HG02943 (cell line): ENCODE data around the gene EPSTI1.
"Not testable (repeated sequence)": the region's sequence is repeated elsewhere in the genome, so short reads cannot be mapped to it uniquely, and the experiment has no call there.

Experiments used
- ATAC-seq: cut with Tn5 transposase; IDR thresholded peaks from one replicate; pipeline ENCODE4 v1.9.1; 2021; ENCODE audit warnings: mild to moderate bottlenecking, low read depth, moderate library complexity; ENCODE audit not compliant: unreplicated experiment

EPSTI1 gene

DNA sequence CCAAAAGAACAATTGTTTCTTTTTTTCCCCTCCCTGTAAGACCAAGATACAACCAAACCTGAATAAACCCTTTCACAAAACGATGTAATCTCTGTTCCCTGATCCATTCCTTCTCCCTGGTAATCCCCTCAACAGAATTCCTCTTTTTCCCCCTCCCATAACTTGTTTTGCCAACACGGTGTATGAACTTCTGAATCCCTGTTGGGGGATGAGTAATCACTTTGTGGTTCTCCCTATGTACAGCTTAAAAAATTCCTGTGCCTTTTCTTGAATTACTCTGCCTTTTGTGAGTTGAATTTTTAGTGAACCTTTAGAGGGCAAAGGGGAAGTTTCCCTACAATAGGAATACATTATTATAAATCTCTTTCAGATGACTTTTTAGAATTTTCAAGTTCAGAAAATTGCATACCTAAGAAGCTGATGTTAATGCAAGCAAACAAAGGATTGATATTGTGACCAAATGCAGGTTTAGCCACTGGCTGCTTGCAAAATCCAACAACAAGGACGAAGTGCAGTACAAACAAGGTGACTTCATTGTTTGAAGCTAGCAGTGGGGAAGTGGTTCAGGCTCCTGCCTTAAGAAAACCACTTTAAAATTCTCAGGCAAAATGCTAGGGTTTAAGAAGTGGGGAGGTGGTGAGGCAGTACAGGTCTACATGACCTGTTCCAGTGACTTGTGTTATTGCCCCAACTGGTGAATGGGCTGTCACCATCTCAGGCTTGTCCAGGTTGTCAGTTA is 15.0 kb upstream of the EPSTI1 start:
- ATAC-seq: no peak

DNA sequence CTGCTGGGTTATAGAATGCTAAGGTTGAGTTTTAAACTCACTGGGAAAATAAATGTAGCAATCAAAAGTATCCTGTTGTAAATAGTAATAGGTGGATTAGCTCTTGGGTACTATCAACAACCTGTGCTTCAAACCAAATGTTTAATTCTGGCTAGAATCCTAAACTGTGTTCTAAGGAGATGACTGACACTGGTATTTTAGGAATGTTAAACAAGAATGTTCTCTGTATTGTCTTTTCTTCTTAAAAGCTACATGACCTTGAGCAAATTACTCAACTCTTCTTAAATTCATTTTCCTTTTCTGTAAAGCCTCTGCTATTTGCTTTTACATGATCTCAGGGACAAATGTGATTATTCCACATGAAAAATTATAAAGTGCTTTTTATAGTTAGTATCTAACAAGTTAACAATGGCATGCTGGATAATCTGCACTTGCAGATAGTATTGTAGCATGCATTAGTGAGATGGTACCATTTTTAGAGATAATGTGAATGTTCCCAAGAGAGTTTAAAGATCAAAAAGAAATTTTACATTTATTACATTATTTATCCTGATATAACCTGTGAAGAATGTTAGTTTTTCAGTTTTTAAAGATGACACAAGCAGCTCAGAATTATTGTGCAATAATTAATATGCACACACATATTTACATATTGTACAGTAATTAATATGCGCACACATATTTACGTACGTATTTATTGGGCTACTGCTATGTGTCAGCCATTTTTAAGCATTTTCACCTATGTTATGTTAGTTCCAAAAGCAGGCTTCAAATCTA is 13.6 kb upstream of the EPSTI1 start:
- ATAC-seq: no peak

DNA sequence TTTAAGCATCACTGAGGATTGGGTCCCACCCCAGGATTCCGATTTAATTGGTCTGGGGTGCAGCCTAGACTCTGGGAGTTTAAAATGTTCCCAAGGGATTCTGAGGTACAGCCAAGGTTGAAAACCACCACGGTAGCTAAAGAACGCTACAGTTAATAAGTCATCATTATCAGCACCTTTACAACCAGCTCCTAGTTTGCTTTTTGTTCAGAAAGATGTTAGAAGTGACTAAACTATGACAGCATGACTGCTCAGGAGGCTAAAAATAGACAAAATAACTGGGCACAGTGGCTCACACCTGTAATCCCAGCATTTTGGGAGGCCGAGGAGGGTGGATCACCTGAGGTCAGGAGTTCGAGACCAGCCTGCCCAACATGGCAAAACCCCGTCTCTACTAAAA is 11.7 kb upstream of the EPSTI1 start:
- ATAC-seq: no peak

DNA sequence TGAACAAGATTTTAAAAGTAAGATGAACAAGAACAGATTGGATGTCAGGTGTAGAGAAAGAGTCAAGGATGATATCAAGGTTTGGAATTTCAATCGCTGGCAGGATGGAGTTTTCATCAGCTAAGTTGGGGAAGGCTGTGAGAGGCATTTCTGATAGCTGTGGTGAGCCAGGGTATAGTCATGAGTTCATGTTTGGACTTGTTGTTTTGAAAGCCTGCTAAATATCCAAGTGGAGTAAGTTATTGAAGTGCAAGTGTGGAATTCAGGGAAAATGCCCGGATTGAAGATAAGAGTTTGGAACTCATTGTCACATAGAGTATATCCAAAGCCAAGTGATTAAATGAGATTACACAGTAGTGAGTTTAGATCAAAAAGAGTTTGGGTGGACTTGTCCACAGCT is 11.0 kb upstream of the EPSTI1 start:
- no peak for ATAC-seq

DNA sequence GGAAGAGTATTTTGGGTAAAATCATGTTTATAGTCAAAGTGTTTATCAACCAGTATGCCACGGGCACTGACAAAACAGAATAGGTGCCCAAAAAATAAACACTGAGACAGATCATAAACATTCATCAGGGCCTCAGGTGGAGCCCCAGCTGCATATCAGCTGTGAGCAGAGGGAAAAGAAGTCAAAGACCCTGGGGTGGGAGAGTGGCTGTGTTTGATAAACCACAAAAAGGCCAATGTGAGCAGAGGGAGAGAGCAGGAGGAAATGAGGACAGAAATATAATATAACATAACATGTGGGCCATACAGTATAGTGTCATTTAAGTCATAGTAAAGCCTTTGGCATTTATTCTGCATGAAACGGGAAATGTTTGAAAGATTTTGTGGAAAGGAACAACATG is 10.0 kb upstream of the EPSTI1 start:
- no peak for ATAC-seq

DNA sequence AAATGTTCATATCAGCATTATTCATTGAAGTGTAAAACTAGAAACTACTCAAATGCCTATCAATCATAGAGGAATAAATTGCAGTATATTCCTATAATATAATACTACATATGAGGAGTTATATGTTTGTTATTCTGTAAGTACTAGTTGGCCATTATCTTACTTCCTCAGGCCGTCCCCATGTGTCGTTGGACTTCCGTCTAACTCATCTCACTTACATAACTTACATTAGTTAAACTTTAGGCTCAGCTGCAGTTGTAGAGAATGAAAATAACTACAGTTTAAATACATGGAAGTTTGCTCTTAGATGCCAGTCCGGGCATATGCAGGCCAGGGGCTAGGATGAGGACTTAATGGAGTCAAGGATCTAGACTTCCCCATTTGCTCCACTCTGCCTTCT is 8.6 kb upstream of the EPSTI1 start:
- ATAC-seq: no peak

DNA sequence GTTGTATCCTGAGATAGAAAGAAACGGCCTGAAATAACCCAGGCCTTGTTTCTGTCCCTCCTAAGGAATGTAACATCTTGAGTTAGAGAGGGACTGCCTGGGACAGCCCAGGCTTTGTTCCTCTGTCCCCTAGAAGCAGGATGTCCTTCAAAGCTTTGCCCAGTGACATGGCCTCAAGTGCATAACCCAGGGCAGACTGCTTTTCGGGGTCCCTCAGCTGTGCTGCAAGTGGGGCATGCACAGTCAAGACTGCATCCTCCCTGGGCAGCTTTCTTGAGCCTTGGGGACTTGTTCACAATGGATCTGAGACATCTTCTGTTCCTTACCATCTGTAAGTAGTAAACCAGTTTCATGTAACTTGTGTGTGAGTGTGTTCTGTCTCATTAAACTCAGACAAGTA is 7.5 kb upstream of the EPSTI1 start:
- no peak for ATAC-seq

DNA sequence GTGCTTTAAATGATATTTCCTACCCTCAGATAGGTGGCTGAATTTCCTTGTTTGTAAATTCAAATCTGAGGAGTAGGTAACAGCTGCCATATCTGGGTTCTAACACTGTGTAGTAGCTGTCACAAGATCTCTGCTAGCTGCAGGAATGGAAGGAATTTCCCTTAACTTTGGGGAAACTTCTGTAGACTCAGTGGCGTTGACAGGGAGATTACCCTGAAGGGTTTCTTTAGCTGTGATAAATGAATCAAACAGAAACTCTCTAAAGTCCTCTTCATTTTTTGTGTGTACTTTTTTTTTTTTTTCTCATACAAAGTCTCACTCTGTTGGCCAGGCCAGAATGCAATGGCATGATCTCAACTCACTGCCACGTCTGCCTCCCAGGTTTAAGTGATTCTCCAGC is 5.3 kb upstream of the EPSTI1 start:
- ATAC-seq: no peak

DNA sequence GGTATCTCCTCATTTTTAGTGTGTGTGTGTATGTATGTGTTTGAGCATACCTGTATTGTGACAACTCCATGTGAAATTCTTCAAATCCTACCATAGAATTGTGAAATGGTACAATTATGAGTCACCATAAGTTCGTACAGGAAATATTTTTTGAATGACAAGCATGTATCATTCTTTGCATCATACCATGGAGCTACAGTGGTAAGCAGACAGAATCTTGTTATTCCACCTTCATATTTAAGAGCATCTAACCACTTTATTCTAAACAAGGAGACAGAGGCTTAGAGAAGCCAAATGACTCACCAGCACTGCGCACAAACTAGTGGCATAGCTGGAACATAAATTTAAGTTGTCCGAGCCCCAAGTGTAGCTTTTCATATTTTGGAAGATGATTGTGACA is 4.5 kb upstream of the EPSTI1 start:
- no peak for ATAC-seq

DNA sequence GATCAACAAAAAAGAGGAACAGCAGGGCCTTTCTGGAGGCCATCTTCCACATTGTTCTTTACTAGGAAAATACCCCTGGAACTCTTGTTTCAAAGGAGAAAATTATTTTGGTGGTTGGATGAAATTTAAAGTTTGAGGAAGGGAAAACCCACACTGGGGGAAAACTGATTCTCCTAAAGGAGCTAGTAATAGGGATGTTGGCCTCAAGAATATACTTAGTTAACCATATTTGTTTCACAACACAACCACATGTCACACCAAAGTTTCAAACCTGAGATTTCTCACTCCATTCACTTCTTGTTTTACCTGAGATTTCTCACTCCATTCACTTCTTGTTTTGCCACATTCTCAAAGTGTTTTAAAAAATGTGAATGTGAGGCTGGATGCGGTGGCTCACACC is 2.8 kb upstream of the EPSTI1 start:
- no peak for ATAC-seq

DNA sequence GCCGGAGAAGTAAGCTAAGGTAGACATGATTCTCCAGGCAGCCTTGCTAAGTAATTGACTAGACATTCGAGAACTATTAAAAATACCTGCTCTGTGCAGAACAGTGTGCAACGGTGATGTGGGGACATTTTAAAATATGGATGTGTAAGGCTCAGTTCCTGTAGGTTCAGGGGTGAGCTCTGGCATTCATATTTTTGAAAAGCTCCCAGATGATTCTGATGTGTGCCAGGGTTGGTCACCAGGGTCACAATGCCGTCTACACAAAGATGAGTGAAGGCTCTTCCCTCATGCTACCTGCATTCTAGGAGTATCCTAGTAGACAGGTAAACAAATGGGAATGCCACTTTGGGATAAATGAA is 702 bp upstream of the EPSTI1 start:
- ATAC-seq: no peak

DNA sequence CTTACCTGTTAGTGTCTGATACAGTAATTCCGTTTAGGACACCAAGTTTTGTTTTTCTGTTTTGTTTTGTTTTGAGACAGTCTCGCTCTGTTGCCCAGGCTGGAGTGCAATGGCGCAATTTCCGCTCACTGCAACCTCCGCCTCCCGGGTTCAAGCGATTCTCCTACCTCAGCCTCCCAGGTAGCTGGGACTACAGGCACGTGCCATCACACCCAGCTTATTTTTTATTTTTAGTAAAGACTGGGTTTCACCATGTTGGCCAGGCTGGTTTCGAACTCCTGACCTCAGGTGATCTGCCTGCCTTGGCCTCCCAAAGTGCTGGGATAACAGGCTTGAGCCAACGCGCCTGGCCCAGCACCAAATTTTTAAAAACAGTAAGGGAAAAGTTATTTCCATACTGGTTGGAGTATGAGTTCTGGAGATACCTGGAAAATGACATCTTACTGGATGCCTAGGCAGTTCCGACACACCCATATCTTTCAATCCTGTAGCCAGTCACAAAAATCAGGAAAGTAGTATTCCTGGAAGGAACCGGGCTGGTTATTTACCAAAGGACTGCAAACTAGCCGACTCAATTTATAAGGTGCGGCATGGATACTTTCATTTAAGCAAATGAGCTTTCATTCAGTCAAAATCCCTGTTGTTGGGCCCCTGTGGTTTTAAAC is 676 bp downstream of the EPSTI1 start:
- not testable (repeated sequence) for ATAC-seq

DNA sequence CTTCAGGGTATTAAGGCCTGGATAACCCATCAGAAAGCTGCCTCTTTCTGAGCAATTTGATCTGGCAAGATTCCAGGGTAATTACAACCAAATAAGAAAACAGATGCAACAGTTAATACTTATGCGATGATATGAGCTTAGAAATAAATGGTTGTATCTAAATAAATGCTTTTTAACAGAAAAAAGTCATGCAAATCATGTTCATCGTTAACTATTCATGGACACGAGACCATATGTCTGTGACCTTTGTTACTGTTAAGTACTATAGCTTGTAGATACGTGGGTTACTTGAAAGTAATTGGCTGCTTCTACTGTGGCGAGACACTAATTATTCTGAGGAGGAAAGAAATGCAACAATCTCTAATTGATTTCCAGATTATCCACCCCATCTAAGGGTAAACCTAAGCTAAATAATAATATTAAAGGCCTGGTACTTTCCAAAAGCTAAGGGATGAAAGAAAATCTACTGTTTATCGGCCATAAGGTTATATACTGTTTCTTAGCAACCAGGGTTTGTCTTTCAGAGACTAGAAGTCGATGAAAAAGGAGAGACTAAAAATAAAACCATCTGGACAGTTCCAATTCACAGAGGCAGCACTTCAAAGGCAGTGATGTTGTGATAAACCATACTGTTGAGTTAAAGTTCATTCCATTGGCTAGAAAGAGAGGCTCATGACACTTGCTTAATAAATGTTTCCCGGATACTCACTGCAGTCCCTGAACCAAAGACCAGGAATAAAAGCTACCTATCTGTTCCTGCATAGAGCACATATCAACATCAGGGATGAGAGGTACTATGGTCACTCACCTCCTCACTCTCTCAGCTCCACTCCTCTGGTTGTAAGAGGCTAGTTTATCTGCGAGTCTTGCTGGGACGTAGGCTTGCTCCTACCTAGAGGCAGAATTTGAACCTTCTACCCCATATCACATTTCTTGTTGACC is 1.5 kb downstream of the EPSTI1 start:
- no peak for ATAC-seq

DNA sequence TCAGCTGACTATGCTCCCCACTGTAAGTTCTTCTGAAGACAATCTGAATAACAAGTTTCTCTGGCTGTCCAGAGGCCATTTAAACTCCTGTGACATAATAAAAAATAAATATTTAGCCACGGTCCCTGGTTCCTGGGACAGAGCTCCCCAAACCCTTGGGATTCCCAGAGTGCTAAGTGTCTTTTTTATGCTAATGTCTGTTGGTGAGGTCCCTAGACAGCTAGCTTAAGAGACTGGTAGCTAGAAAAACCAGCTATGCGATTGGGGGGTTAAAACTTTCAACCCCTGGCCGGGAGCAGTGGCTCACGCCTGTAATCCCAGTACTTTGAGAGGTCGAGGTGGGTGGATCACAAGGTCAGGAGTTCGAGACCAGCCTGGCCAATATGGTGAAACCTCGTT is 5.9 kb downstream of the EPSTI1 start:
- ATAC-seq: no peak

DNA sequence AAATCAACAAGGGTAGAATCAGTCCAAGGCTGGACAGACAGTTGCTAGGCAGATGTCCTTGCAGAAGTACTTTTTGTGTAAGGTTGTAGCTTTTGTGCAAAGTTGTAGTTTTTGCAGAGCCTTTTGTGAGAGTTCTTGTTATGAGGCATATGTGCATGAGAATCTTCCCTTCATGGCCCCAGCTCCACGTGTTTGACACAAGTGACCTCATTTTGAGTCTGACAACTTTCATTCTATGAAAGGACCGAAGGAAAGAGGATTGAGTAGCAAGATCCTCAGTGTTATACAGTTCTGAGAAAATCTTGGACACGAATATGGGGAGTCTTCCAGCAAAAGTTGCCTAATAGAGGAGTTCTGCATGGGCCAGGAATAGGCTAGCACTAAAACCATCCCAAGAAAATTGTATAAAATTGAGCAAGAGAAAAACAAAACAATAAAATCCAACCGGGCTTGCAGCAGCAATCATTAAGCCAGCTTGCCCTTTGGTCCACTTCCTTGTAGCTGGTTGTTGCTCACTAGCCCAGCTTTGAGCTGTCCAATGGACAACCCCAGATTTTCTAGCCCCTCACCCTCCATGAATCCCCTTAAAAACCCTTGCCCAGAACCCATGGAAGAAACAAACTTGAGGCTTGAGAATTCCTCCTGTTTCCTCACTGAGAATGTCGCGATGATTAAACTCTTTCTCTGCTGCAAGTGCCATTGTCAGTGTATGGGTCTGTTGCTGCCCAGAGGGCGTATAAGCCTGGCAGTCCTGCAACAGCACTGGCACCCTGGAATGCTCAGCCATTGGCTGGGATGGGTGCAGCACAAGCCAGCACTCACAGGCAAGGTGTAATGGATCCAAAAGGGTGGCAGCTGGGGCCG is 6.5 kb downstream of the EPSTI1 start:
- no peak for ATAC-seq

DNA sequence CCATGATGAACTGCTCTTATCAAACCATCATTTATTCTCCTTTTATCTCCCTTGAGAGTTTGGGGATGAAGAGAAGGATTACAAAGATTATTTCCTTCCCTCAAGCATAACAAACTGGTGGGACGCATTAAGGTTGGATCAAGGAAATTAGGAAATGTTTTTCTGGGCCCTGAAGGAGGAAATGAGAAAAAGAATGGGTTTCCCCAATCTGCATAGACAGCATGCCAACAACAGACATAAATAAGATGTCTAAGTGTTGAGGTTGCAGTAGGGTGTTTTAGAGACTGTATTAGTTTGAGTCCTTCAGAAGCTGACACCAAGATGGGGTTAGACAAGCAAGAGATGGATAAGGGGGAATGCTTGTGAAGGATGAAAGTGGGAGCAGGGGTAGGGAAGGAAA is 7.3 kb downstream of the EPSTI1 start:
- ATAC-seq: no peak

DNA sequence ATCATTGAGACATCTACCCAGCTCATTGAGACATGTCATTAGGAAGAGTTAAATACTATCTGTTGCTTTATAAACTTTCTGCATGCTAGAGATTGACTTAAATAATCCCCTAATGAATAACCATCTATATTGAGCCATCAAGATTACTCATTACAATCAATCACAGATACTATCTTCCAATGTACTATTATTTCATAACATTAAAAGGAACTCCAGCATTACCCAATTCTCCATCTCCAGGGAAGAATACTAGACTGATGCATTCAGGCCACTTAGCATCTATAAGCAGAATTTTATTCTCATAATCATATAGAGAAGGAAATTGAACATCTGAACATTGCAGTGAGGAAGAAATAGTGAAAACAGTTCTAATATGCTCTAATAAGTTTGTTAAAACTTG is 8.0 kb downstream of the EPSTI1 start:
- no peak for ATAC-seq

DNA sequence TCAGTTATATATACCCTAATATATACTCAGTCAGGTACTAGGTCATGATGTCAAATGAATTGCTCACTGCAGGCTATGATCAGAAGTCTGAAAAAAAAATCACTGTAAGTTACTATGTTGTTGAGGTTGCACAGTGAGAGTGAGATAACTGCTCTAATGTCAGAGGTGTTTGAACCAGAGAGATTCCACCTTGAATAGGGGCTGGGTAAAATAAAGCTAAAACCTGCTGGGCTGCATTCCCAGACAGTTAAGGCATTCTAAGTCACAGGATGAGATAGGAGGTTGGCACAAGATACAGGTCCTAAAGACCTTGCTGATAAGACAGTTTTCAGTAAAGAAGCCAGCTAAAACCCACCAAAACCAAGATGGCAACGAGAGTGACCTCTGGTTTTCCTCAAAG is 10.2 kb downstream of the EPSTI1 start:
- no peak for ATAC-seq

DNA sequence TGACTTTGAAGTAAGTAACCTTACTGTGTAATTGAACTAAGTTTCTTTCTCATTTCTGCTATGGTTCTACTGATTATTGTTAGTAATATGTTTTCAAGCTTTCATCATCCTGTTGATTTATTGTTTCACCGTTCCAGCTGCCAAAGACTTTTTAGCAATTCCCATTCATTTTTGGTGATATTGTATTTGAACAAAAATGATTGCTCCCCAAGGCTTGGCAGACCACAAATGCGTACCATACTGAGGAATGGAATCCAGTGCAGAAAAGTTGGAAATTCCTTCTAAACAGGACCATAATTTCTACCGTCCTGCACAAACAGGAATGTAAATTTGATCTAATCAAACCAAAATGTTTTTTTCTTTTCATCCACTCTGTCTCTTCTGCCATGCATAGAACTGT is 10.7 kb downstream of the EPSTI1 start:
- no peak for ATAC-seq

DNA sequence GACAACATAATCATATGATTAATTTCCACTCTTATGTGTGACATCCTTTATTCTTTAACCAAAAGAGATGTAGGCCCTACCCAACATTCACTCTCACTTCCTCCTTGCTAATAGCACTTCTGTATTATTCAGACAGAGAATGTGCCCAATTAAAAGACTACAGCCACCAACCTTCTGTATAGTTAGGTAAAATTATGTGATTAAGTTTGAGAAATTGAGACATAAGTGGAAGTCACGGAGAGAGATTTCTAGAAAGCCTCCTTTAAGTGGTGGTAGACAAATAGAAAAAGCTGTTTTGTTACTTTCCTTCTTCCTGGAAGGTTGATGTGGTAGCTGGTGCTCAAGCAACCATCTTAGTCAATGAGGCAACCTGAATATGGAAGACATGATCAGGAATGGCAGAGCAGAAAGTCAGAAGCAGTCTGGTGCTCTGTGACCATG is 14.8 kb downstream of the EPSTI1 start:
- no peak for ATAC-seq
